GM21515 (cell line): Measurements from ENCODE around the gene LAMB4.

Experiments
- ATAC-seq: cut with Tn5 transposase; IDR thresholded peaks from one replicate; pipeline ENCODE4 v1.9.1; 2021; ENCODE audit not compliant: unreplicated experiment

The LAMB4 gene, protein sequence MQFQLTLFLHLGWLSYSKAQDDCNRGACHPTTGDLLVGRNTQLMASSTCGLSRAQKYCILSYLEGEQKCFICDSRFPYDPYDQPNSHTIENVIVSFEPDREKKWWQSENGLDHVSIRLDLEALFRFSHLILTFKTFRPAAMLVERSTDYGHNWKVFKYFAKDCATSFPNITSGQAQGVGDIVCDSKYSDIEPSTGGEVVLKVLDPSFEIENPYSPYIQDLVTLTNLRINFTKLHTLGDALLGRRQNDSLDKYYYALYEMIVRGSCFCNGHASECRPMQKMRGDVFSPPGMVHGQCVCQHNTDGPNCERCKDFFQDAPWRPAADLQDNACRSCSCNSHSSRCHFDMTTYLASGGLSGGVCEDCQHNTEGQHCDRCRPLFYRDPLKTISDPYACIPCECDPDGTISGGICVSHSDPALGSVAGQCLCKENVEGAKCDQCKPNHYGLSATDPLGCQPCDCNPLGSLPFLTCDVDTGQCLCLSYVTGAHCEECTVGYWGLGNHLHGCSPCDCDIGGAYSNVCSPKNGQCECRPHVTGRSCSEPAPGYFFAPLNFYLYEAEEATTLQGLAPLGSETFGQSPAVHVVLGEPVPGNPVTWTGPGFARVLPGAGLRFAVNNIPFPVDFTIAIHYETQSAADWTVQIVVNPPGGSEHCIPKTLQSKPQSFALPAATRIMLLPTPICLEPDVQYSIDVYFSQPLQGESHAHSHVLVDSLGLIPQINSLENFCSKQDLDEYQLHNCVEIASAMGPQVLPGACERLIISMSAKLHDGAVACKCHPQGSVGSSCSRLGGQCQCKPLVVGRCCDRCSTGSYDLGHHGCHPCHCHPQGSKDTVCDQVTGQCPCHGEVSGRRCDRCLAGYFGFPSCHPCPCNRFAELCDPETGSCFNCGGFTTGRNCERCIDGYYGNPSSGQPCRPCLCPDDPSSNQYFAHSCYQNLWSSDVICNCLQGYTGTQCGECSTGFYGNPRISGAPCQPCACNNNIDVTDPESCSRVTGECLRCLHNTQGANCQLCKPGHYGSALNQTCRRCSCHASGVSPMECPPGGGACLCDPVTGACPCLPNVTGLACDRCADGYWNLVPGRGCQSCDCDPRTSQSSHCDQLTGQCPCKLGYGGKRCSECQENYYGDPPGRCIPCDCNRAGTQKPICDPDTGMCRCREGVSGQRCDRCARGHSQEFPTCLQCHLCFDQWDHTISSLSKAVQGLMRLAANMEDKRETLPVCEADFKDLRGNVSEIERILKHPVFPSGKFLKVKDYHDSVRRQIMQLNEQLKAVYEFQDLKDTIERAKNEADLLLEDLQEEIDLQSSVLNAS (N-terminal part only)

DNA sequence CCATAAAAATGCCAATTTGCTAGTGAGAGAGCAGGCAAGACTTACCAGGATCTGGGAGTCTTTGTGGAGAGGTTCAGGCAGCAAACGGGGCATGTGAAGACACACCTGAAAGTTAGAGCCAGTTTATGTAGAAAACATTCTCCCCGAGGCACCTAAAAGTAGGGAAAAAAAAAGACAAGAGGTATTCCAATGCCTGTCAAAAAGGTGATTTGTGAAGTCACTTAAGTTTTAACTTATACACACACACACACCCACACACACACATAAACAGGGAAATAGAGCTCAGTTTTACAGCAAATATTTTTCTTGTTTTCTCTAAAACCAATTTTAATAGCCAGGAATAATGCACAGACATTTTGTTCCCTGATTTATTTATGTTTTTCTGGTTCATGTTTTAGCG is at the start of gene LAMB4:
LAMB4 (minus strand) TSS at position 101 of the 400 bp plus-strand sequence. CDS start 7,197 bp downstream, outside the sequence.
- no peak for ATAC-seq

GRCh38 chr7:108178398-108178797 is 48.2 kb upstream of the LAMB4 start:
- ATAC-seq, result no peak

DNA sequence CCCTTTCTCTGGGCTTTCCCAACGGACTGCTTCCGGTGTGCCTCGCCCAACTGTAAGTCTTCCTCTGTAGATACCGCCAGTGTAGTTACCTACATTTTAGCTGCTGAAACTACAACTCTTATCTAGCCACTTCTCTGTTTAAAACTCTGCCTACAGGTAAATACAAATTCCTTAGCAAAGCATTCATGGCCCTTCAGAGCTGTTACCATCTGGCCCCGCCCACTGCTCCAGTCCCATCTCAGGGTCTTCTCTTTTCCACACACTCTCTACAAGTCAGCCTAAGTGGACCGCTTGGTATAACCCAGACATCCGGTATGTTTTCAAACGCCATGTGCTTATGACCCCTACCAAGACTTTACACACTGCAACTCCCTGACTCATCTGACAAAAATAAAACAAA is 41.0 kb upstream of the LAMB4 start:
- no peak for ATAC-seq

DNA sequence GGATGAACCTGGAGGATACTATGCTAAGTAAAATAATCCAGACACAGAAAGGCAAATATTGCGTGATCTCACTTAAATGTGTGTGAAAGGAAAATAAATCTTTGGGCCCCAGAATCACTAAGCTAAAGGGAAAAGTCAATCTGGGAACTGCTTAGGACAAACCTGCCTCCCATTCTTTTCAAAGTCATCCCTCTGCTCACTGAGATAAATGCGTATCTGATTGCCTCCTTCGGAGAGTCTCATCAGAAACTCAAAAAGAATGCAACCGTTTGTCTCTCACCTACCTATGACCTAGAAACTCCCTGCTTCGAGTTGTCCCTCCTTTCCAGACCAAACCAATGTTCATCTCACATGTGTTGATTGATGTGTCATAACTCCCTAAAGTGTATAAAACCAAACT is 40.1 kb upstream of the LAMB4 start:
- ATAC-seq, result no peak

GRCh38 chr7:108167460-108167859 is 37.3 kb upstream of the LAMB4 start:
- no peak for ATAC-seq

GRCh38 chr7:108166687-108167086 is 36.5 kb upstream of the LAMB4 start:
- no peak for ATAC-seq

GRCh38 chr7:108165723-108166122 is 35.6 kb upstream of the LAMB4 start:
- ATAC-seq, result no peak

DNA sequence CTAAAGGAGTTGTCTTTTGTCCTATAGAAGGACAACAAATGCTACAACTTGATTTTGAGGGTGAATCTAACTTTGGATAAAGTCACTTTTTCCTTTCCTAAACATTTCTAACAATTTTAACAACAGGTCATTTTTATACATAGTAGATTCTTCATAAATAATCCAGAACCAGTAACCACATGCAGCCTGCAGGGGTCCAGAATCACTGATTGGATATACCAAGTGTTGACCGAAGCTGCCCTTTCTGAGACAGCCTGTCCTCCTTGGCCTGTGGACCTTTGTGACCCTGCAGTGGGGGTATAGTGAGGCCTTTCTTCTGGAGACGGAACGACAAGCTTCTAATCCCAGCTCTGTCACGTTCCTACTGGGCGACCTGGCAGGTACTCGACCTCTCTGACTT is 34.8 kb upstream of the LAMB4 start:
- no peak for ATAC-seq

- no peak for ATAC-seq
Measured at GRCh38 chr7:108164342-108164741, 34.2 kb upstream of the LAMB4 start.

- no peak for ATAC-seq
Measured at GRCh38 chr7:108158776-108159175, 28.6 kb upstream of the LAMB4 start.

- ATAC-seq, result no peak
Measured at GRCh38 chr7:108157606-108158335, 27.6 kb upstream of the LAMB4 start.

- no peak for ATAC-seq
Measured at GRCh38 chr7:108156897-108157605, 26.9 kb upstream of the LAMB4 start.

DNA sequence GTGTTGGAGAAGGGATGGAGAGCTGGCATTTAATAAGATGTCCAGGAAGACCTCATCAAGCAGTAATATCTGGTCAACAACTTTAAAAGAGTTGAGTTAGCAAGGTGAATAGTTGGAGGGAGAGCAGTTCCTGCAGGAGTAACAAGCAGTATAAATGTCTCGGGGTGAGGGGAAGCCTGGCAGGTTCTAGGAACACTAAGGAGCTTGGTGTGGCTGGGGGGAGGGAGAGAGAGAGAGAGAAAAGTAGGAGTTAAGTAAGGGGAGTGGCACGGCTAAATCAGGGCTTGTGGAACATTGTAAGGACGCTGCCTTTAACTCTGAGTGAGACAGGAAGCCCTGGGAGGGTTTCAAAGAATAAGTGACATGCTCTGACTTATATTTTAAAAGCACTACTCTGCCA is 22.0 kb upstream of the LAMB4 start:
- no peak for ATAC-seq

GRCh38 chr7:108149908-108150307 is 19.7 kb upstream of the LAMB4 start:
- no peak for ATAC-seq

DNA sequence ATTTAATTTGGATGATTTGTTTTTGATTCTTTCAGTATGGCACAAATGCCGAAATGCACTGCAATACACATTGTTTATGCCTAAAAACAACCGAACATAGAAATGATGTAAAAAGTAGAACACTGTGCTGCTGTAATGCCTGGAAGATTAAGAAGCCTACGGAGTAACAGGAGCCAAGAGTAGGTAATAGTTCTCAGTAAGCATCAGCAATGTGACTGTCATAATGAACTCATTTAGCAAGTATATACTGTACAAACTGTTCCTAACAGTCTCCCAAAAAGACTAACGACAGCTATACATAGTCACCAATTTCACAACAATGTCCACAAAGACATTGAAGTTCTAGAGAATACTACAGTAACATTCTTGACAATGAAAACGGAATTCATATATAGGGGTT is 19.0 kb upstream of the LAMB4 start:
- no peak for ATAC-seq

GRCh38 chr7:108147031-108147563 is 16.9 kb upstream of the LAMB4 start:
- no peak for ATAC-seq

DNA sequence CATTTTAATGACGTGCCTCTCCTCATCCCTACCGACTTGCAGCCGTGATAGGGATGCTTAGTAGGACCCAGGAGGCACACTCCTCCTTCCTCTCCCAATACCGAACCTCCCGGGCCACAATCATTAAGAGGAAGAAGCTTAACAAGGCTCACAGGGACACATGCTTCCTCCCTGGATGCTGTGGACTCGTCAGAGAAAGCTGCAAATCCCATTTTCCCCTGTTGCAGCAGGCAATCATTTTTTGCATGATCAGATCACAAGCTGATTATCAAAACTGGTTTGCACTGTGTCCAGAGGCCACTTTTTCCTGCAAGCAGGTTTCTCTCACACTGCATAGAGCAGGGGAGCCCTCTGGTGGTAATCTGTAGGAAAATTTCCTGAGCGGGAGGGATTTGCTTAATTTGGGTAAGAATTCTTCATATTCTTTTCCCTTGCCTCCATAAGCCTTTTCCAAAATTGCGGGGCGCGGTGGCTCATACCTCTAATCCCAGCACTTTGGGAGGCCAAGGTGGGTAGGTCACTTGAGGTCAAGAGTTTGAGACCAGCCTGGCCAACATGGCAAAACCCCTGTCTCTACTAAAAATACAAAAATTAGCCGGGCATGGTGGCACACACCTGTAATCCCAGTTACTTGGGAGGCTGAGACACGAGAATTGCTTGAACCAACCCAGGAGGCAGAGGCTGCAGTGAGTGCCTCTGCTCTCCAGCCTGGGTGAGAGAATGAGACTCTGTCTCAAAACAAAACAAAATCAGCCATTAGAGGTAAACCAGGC is 16.1 kb upstream of the LAMB4 start:
- ATAC-seq, result no peak

GRCh38 chr7:108145401-108145800 is 15.2 kb upstream of the LAMB4 start:
- no peak for ATAC-seq

DNA sequence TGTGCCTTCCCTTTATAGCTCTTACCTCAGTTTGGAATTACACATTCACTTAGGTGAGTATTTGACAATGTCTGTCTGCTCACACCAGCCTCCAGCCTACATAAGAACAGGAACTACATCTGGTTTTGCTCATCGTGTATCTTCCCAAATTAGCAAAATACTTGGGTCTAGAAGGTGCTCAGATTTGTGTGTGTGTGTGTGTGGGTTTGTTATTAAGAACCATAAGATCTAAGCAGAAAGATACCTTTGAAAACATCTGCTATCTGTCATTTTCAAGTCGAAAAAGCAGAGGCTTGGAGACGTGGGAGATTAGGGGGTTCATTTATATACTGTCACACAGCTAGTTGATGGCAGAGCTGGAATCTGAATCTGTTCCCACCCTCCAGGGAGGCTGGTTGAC is 14.8 kb upstream of the LAMB4 start:
- ATAC-seq, result no peak
